GM23248 (cell line): Measurements from ENCODE around the gene PARP11. TPM values are rescaled to one million over a fixed set of nuclear protein-coding genes. Genes with fewer than 3 reads are reported as not detected.
A peak's percentile ranks its signal among the peaks of the same experiment; 100 is the strongest.

Experiments used
- DNase-seq: peaks from one replicate; pipeline ENCODE4 v3.0.0-alpha.2; 2015
- H2AFZ ChIP-seq: fragments of 200-600 bp; sonication (generic); 2 replicates; pipeline ENCODE4 v1.6.1; 2016; ENCODE audit warnings: antibody characterized with exemption
- H3F3A ChIP-seq: fragments of 200-600 bp; sonication (generic); 2 replicates; pipeline ENCODE4 v1.6.1; 2016; ENCODE audit warnings: mild to moderate bottlenecking, antibody characterized with exemption, mixed run types; ENCODE audit not compliant: insufficient read depth
- H3K27ac ChIP-seq: fragments of 200-600 bp; sonication (generic); 2 replicates; pipeline ENCODE4 v1.5.1; 2016; ENCODE audit warnings: mild to moderate bottlenecking
- H3K27me3 ChIP-seq: fragments of 200-600 bp; sonication (generic); replicated peaks from 2 replicates; pipeline ENCODE4 v1.6.1; 2016; ENCODE audit warnings: mild to moderate bottlenecking; ENCODE audit not compliant: insufficient read depth
- H3K36me3 ChIP-seq: fragments of 200-600 bp; sonication (generic); 2 replicates; pipeline ENCODE4 v1.6.1; 2016; ENCODE audit warnings: low read depth, mild to moderate bottlenecking
- H3K4me1 ChIP-seq: fragments of 200-600 bp; sonication (generic); 2 replicates; pipeline ENCODE4 v1.6.1; 2016; ENCODE audit warnings: mild to moderate bottlenecking; ENCODE audit not compliant: insufficient read depth
- H3K4me2 ChIP-seq: fragments of 200-600 bp; sonication (generic); one replicate; pipeline ENCODE4 v1.6.1; 2016; ENCODE audit warnings: mild to moderate bottlenecking; ENCODE audit not compliant: unreplicated experiment
- H3K4me3 ChIP-seq: fragments of 200-600 bp; sonication (generic); 2 replicates; pipeline ENCODE4 v1.5.1; 2016; ENCODE audit warnings: mild to moderate bottlenecking
- H3K79me2 ChIP-seq: fragments of 200-600 bp; sonication (generic); 2 replicates; pipeline ENCODE4 v1.6.1; 2016; ENCODE audit warnings: mild to moderate bottlenecking; ENCODE audit not compliant: insufficient read depth
- H3K9ac ChIP-seq: fragments of 200-600 bp; sonication (generic); 2 replicates; pipeline ENCODE4 v1.6.1; 2016; ENCODE audit warnings: mild to moderate bottlenecking
- H3K9me2 ChIP-seq: fragments of 200-600 bp; sonication (generic); 2 replicates; pipeline ENCODE4 v1.6.1; 2016; ENCODE audit warnings: mixed run types, mild to moderate bottlenecking, moderate library complexity; ENCODE audit not compliant: insufficient read depth
- H3K9me3 ChIP-seq: fragments of 200-600 bp; sonication (generic); one replicate; pipeline ENCODE4 v1.6.1; 2017; ENCODE audit warnings: low read depth
- H4K20me1 ChIP-seq: fragments of 200-600 bp; sonication (generic); 2 replicates; pipeline ENCODE4 v1.6.0; 2016; ENCODE audit not compliant: insufficient read depth
- EZH2 ChIP-seq: fragments of 200-600 bp; sonication (generic); IDR thresholded peaks from 2 replicates; pipeline ENCODE4 v1.6.1; 2018; ENCODE audit warnings: antibody characterized with exemption, mild to moderate bottlenecking; ENCODE audit not compliant: insufficient read depth, poor library complexity, severe bottlenecking
- EZH2phosphoT487 ChIP-seq: fragments of 200-600 bp; sonication (generic); IDR thresholded peaks from 2 replicates; pipeline ENCODE4 v1.6.1; 2018; ENCODE audit warnings: antibody characterized with exemption, moderate library complexity, mild to moderate bottlenecking, low read depth; ENCODE audit not compliant: insufficient read depth
- WGBS, 2 experiments: methylation state at CpG; one replicate each; pipeline ENCODE4 v1.1.6; 2015 to 2017; ENCODE audit warnings: low lambda C conversion rate in 2 of 2, low coverage in 1 of 2; ENCODE audit errors: missing lambda C conversion rate in 2 of 2; 5-methylcytosine and 5-hydroxymethylcytosine counted together
- in situ Hi-C: fragments of 300-500 bp; cut with MboI; formaldehyde crosslinking; loops from 2 replicates; pipeline ENCODE4 v1.15.0; 2020
- polyA plus RNA-seq: library from polyadenylated mRNA; unstranded; fragments of >200 nt; fragmentation: Nextera tagmentation; extraction: Ambion mirVana; gene quantifications from 2 replicates; pipeline ENCODE4 v1.2.1, GENCODE V29; 2016
- total RNA-seq: library from RNA; depleted of rRNA; stranded (reverse); fragments of >200 nt; shearing (Covaris generic); gene quantifications from 2 replicates; pipeline ENCODE4 v1.2.3, GENCODE V29; 2014; rRNA removed

The PARP11 gene
- total and polyA plus RNA-seq, 2 experiments from 2014 or later, result 2.1 to 6.2 TPM

- H3K9me2 ChIP-seq, result no peaks in the 10 kb centered on the region
- no peak overlapping the region for H3K4me2 ChIP-seq
- no peaks in the 10 kb centered on the region for H3K9me3 ChIP-seq
- 63 to 68% methylated on average over 1 of the region's 1 CpG for WGBS, 2 experiments
- peak; percentile 70 for DNase-seq
- H3K36me3 ChIP-seq, result no peaks in the 10 kb centered on the region
- no peaks in the 10 kb centered on the region for H4K20me1 ChIP-seq
- H3K27me3 ChIP-seq, result peaks cover 14% of the 10 kb centered on the region
- peaks cover 24% of the 10 kb centered on the region for H3F3A ChIP-seq
- no peak overlapping the region for H3K4me3 ChIP-seq
- in situ Hi-C loops, result no loop called here
- TF ChIP-seq EZH2phosphoT487, result no peak
- no peak for TF ChIP-seq EZH2
- H3K27ac ChIP-seq, result no peak overlapping the region
- peaks cover 11% of the 10 kb centered on the region; the same call in 1 of the 2 replicates for H3K4me1 ChIP-seq
- no peak overlapping the region for H2AFZ ChIP-seq
- no peak overlapping the region for H3K9ac ChIP-seq
- H3K79me2 ChIP-seq, result no peaks in the 10 kb centered on the region
These were observed 102.3 kb downstream of the PARP11 start for GRCh38 chr12:3770891-3771290.

DNA sequence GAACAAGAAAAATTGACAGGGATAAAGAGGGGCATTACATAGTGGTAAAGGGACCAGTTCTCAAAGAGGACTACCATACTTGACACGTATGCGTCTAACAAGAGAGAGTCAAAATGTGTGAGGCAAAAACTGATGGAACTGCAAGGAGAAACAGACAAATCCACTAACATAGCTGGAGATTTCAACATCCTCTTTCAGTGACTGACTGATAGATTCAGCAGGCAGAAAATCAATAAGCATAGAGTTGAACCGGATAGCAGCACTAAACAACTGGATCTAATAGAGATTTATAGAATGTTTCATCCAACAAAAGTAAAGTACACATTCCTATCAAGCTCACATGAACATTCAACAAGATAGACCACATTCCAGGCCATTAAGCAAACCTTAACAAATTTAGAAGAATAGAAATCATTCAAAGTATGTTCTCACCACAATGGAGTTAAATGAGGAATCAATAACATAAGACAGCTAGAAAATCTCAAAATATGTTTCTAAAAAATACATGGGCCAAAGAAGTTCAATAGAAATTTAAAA is 104.2 kb downstream of the PARP11 start:
- Histone ChIP-seq H3K36me3 (no peaks in the 10 kb centered on the region), H3K27me3 (no peaks in the 10 kb centered on the region; the same call in 1 of the 2 replicates), H3K79me2 (no peaks in the 10 kb centered on the region), H4K20me1 (no peaks in the 10 kb centered on the region), H3K9me3 (no peaks in the 10 kb centered on the region), H3K27ac (no peak overlapping the region), H3K4me3 (no peak overlapping the region), H3F3A (peaks cover 24% of the 10 kb centered on the region), H3K4me1 (peaks cover 11% of the 10 kb centered on the region; the same call in 1 of the 2 replicates), H3K9ac (no peak overlapping the region), H3K4me2 (no peak overlapping the region), H3K9me2 (no peaks in the 10 kb centered on the region), H2AFZ (no peak overlapping the region)
- WGBS, 2 experiments, result 60 to 64% methylated on average over 3 of the region's 3 CpGs
- in situ Hi-C loops, result no loop called here
- no peak for DNase-seq
- no peak for TF ChIP-seq EZH2
- TF ChIP-seq EZH2phosphoT487, result no peak

DNA sequence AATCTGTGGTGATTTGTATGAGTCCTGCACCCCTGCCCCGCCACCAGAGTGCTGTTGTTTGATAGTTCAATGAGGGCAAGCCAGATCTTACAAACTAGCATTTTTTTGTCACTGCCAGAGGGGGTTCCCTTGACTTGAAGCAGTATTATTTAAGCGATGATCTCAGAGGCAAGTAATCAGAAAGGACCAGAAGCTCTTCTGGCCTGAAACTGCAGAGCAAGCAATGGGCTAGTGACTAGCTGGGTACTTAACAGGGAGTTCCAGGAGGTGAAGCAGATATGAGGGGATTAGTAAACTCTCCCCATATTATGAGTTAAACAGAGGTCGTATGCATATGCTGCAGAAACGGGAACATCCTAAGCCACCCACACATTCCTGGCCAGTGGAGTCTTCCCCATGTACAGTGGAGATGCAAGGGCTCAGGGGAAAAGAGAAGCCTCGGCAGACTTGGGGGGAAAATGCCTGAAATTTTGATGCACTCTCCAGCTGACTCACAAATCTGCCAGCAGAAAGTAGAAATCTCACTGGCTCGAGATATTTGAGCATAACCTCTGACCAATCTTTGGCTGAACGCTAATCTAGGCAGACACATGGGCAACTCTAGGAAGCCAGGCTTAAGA is 112.0 kb downstream of the PARP11 start:
- Histone ChIP-seq H3K27me3 (no peaks in the 10 kb centered on the region; the same call in 1 of the 2 replicates), H3K4me3 (no peak overlapping the region), H3K79me2 (no peaks in the 10 kb centered on the region), H4K20me1 (no peaks in the 10 kb centered on the region), H3K36me3 (no peaks in the 10 kb centered on the region), H3F3A (no peaks in the 10 kb centered on the region), H3K9ac (no peak overlapping the region), H2AFZ (no peak overlapping the region), H3K9me2 (no peaks in the 10 kb centered on the region), H3K4me2 (no peak overlapping the region), H3K4me1 (no peaks in the 10 kb centered on the region), H3K9me3 (no peaks in the 10 kb centered on the region), H3K27ac (no peak overlapping the region)
- 51 to 55% methylated on average over 7 of the region's 7 CpGs for WGBS, 2 experiments
- TF ChIP-seq EZH2phosphoT487, result no peak
- no peak for DNase-seq
- in situ Hi-C loops, result no loop called here

DNA sequence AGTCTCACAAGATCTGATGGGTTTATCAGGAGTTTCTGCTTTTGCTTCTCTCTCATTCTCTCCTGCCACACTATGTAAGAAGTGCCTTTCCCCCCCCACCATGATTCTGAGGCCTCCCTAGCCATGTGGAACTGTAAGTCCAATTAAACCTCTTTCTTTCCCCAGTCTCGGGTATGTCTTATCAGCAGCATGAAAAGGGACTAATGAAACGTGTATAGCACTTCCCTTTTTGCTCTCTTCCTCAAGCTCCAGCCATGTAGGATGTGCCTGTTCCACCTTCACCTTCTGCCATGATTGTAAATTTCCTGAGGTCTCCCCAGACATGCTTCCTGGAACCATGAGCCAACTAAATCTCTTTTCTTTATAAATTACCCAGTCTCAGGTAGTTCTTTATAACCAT is 113.3 kb downstream of the PARP11 start:
- Histone ChIP-seq H3K9me3 (no peaks in the 10 kb centered on the region), H3F3A (no peaks in the 10 kb centered on the region), H3K4me2 (no peak overlapping the region), H3K9ac (no peak overlapping the region), H3K27me3 (no peaks in the 10 kb centered on the region), H3K36me3 (no peaks in the 10 kb centered on the region), H2AFZ (no peak overlapping the region), H4K20me1 (no peaks in the 10 kb centered on the region), H3K27ac (no peak overlapping the region), H3K79me2 (no peaks in the 10 kb centered on the region), H3K4me1 (no peaks in the 10 kb centered on the region), H3K4me3 (no peak overlapping the region), H3K9me2 (no peaks in the 10 kb centered on the region)
- no peak for DNase-seq
- TF ChIP-seq EZH2 (no peak), EZH2phosphoT487 (no peak)
- in situ Hi-C loops, result no loop called here
- 31 to 50% methylated on average over 2 of the region's 2 CpGs for WGBS, 2 experiments

Other genes starting within 250 kb of the PARP11 start
- gene CRACR2A, start 120.3 kb downstream of the PARP11 start, total RNA-seq, result 1.9 and 2.5 TPM in 2 replicates
- 2.4 and 2.5 TPM in 2 replicates for gene CRACR2A, start 120.3 kb downstream of the PARP11 start, polyA plus RNA-seq